GM18508 (cell line): ENCODE measurements around the gene CORO1C.
"Not testable (repeated sequence)": the region's sequence is repeated elsewhere in the genome, so short reads cannot be mapped to it uniquely, and the experiment has no call there.

Source experiments
- ATAC-seq: cut with Tn5 transposase; IDR thresholded peaks from one replicate; pipeline ENCODE4 v1.9.1; 2021; ENCODE audit warnings: moderate number of reproducible peaks; ENCODE audit not compliant: insufficient read depth, unreplicated experiment

CORO1C gene

GRCh38 chr12:108731105-108731865, at the start of gene CORO1C:
Gene CORO1C, minus strand, starts transcription at chr12:108731518. Its CDS starts 30,200 bp downstream, at chr12:108701318.
- peak; percentile 47 for ATAC-seq

DNA sequence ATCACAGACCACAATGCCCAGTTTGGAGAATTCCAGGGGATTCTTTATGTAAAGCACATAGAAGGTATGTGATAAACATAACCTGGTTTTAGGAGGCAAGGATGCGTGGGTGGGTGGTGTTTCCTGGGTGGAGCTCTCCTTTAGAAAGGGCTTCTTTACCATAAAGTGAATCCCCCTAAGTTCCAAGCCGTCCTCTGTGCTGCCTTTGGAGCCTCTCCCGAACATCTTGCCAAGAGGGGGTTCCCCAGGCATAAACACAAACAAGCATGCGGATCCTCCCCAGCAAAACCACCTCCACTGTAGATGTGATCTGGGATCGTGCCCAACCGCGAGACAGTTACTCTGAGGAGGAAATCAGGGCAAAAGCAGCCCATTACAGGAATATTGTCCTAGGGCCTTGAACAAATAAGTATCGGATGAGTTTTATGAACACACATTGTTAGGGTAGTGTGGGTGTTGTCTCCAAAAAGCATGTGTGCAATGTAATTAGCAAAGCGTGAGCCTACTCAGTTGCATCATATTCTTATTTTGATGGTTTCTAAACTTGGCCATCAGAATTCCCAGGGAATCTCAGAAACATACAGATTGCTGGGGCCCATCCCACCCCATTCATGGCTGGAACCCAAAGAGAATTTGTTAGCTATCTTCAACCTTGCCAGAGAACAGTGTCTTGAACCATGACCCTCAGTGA, 48.8 kb upstream of the CORO1C start:
- ATAC-seq, result no peak

GRCh38 chr12:108778053-108778452, 46.7 kb upstream of the CORO1C start:
- ATAC-seq, result no peak

GRCh38 chr12:108777156-108777555, 45.8 kb upstream of the CORO1C start:
- no peak for ATAC-seq

- no peak for ATAC-seq
Observed at GRCh38 chr12:108773798-108774788, 42.8 kb upstream of the CORO1C start.

DNA sequence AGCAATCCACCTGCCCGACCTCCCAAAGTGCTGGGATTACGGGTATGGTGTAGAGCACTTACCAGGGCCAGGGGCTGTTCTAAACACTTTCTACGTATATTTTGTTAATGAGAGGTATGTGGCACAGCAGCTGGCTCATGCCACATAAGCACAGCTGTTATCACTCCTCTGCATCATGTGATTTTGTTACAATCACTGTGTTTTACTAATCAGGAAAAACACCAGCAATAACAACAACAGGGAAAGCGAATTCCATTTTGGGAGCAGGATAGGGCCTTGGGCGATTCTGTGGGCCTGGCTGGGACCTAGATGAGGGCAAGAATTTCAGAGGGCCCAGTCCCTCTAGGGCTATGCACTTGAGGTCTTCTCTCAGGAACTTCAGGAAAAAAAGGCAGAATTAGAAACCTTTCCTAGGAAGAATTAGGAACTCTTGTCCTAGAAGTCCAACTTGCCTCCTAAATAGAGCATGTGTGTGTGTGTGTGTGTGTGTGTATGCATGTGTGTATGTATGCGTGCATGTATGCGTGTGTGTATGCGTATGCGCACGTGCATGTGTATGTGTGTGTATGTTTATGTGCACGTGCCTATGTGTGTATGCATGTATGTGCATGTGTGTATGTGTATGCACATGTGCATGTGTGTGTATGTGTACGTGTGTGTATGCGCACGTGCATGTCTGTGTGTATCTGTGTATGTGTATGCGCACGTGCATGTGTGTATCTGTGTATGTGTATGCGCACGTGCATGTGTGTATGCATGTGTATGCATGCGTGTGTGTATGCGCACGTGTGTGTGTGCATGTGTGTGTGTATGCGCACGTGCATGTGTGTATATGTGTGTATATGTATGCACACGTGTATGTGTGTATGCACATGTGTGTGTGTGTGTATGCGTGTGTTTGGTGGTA, 41.8 kb upstream of the CORO1C start:
- no peak for ATAC-seq

DNA sequence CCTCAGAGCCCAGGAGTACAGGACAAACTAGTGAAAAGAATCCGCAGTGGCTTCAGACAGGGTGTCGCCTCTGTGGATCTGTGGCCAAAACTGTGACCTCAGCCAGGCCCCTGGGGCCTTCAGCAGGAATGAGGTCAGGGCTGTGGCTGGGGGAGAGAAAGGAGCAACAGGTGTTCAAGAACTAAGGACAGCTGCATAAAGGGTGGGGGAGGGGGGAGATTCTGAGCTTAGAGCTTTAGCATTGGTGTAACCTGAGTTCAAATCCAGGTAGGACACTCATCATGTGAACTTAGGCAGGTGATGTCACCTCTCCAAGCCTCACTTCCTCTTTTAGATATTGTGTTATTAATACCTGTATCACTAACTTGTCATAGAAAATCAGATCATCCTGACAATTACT, 40.9 kb upstream of the CORO1C start:
- ATAC-seq, result no peak

- ATAC-seq, result not testable (repeated sequence)
Observed at GRCh38 chr12:108771835-108772234, 40.5 kb upstream of the CORO1C start.

DNA sequence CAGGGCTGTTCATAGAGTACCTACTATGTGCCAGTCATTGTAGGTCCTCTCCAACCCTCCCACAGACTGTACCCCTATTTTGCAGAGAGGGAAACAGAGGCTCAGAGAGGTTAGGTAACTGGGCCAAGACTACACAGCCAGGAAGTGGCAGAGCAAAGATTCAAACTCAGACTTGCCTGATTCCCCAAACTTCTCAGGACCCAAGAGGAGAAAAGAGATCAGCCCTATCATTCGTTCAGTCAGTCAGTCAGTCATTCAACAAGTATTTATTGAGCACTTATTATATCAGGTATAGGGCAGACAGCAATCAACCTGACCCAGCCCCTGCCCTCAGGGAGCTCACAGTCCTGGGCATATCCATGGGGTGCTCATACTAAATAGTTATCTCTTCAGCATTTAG, 39.6 kb upstream of the CORO1C start:
- no peak for ATAC-seq

DNA sequence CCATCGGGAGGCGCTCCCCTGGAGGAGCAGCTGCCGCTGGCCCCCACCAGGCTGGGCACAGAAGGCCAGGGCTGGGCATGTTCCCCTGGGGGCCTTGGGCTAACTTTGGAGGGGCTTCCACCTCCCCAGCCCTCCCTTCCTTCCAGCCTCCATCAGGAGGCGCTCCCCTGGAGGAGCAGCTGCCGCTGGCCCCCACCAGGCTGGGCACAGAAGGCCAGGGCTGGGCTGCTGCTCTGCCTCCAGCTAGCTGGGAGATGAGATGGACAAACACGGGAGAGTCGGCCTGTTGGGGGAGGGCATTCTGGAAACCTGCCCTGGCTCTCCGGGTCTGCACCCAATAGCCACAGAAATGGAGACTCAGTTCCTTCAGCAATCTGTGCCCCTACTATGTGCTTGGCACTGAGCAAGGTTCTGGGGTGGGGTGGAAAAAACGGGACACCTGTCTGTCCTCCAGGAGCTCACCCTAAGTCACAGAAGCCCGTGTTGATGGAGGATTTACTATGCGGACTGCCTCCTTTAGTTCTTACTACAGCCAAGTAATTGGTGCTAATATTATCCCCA, 39.0 kb upstream of the CORO1C start:
- ATAC-seq, result no peak

GRCh38 chr12:108768591-108769500, 37.5 kb upstream of the CORO1C start:
- ATAC-seq, result no peak

DNA sequence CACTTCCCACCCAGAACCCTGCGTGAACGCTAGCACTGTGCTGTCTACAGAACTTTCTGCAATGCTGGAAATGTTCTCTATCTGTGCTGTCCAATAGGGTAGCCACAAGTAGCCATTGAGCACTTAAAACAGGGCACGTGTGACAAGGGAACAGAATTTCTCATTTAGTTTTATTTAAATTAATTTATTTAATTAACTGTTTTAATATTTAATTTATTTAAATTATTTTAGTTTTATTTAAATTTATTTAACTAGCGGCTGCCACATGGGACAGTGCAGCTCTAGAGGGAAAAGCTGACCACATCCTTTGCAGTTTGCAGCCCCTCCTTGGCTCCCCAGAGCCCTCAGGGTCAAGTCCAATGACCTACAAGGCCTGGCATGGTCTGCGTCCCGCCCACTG, 35.0 kb upstream of the CORO1C start:
- ATAC-seq, result no peak

DNA sequence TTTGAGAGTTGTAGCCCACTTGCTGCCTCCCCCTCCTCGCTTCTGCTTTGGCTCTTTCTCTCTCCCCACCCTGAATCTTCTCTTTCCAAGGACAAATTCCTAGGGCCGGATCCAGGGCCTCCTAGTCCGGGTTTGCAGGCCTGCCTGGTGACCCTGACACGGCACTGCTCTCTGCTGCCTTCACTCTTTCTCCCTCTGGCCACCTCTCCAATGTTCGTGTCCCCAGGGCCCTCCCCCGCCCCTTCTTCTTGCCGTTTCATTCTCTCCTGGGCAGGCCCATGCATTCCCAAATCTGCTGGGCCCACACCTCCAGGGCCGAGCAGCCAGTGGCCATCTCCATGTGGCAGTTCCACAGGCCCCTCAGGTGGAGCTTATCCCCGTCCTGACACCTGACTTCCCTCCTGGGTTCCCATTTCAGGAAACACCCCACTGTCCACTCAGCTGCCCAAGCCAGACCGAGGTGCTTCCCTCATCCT, 34.0 kb upstream of the CORO1C start:
- ATAC-seq, result no peak

DNA sequence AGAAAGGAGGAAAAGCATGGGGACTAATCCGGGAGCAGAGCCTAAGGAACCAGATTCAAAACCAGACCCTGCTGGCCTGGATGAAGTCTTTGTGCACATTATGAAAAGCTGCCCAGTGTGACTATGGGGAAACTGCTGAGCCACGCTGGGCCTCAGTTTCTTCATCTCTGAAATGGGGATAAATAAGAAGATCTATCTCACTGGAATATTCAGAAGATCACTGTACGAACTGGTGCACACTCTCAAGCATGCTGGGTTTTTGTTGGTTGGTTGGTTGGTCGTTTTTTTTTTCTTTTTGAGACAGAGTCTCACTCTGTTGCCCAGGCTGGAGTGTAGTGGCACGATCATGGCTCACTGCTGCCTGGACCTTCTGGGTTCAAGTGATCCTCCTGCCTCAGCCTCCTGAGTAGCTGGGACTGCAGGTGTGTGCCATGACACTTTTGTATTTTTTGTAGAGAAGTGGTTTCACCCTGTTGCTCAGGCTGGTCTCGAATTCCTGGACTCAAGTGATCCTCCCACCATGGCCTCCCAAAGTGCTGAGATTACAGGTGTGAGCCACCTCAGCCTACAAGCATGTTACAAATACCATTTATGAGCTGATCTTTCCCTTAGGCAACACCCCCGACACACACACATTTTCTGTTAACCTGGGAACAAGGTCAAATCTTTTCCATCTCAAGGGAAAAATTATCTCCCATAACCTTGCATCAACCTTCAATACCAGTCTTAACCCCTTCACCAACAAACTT, 33.4 kb upstream of the CORO1C start:
- ATAC-seq, result no peak

- ATAC-seq, result no peak
Observed at GRCh38 chr12:108761226-108761625, 29.9 kb upstream of the CORO1C start.

DNA sequence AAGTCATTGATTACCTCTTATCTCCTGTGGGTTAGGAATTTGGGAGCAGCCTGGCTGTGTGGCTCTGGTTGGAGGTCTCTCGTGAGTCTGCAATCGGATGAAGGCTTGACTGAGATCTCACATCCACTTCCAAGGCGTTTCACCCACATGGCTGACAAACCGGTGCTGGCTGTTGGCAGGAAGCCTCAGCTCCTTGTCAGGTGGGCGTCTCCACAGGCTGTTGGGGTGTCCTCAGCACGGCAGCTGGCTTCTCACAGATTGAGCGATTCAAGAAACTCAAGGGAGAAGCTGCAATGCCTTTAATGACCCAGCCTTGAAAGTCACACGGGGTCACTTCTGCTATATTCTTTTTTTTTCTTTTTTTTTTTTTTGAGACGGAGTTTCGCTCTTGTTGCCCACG, 28.6 kb upstream of the CORO1C start:
- no peak for ATAC-seq

GRCh38 chr12:108757856-108758255, 26.5 kb upstream of the CORO1C start:
- ATAC-seq, result no peak

- no peak for ATAC-seq
Observed at GRCh38 chr12:108756421-108756820, 25.1 kb upstream of the CORO1C start.
